HG03045 (cell line): Measurements from ENCODE around the gene PRKN.

Source experiments
- ATAC-seq: cut with Tn5 transposase; IDR thresholded peaks from one replicate; pipeline ENCODE4 v1.9.1; 2021; ENCODE audit warnings: mild to moderate bottlenecking, moderate library complexity; ENCODE audit not compliant: unreplicated experiment

The PRKN gene

DNA sequence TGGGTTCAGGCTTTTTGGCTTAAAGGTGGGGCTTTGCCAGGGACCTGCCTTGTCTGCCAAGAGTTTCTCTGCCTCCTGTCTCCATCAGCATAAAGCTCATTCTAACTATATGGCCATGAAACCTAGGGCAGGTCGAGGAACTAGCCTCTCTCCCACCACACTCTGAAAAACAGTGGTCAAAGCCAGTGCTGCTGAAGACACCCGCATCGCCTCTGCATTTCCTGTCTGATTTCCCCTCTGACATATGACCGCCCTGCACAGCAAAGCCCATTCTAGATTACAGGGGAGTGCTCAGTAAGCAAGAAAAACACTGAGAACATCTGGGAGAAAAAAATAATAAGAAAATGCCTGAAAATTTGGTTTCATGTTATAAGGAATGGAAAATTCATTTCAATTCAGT lies 573.6 kb downstream of the PRKN start:
- no peak for ATAC-seq

- no peak for ATAC-seq
Measured at GRCh38 chr6:162153120-162153519, 574.4 kb downstream of the PRKN start.

GRCh38 chr6:162151021-162151665 lies 576.4 kb downstream of the PRKN start:
- ATAC-seq = no peak

GRCh38 chr6:162150295-162150694 lies 577.3 kb downstream of the PRKN start:
- ATAC-seq = no peak

- ATAC-seq = no peak
Measured at GRCh38 chr6:162149786-162150185, 577.8 kb downstream of the PRKN start.

GRCh38 chr6:162147805-162148204 lies 579.8 kb downstream of the PRKN start:
- ATAC-seq = no peak

DNA sequence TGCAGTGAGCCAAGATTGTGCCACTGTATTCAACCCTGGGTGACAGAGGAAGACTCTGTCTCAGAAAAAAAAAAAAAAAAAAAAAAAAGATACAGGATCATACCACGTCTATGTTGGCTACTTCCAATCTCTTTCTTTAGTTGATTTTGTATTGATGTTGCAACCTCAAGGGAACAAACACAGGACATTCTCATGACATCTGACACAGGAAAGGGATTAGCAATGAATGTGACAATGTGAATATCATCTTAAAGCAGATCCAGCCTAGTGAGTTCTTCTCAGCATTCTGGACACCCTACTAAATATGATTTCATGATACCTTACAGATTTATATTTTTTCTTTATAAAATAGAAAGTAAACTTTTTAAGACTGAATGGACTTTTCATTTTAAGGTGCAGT lies 580.3 kb downstream of the PRKN start:
- ATAC-seq = no peak

GRCh38 chr6:162140251-162140852 lies 587.2 kb downstream of the PRKN start:
- no peak for ATAC-seq

GRCh38 chr6:162125659-162126058 lies 601.9 kb downstream of the PRKN start:
- ATAC-seq = no peak

- no peak for ATAC-seq
Measured at GRCh38 chr6:162124710-162125435, 602.7 kb downstream of the PRKN start.

DNA sequence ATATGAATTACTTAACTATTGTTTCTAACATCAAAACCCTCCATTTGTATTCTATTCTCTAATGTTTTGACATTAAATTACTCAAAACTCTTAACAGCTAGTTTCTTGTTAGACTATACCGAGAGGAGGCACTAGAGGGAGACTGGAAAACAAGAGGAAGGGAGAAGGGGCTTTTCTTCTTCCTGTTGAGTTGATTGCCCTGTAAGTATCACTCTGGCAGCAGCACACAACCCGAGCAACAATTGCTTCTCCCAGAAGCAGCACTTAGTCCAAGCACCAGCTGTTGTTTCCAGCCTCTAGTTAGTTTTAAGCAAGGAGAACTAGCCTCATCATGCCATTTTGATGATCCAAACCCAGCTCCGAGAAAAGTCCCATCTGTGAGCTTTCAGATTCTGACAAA lies 603.8 kb downstream of the PRKN start:
- no peak for ATAC-seq

- no peak for ATAC-seq
Measured at GRCh38 chr6:162119341-162119740, 608.2 kb downstream of the PRKN start.

- ATAC-seq = no peak
Measured at GRCh38 chr6:162118706-162119105, 608.9 kb downstream of the PRKN start.

GRCh38 chr6:162116902-162117525 lies 610.6 kb downstream of the PRKN start:
- ATAC-seq = no peak

GRCh38 chr6:162109480-162110050 lies 618.0 kb downstream of the PRKN start:
- no peak for ATAC-seq

DNA sequence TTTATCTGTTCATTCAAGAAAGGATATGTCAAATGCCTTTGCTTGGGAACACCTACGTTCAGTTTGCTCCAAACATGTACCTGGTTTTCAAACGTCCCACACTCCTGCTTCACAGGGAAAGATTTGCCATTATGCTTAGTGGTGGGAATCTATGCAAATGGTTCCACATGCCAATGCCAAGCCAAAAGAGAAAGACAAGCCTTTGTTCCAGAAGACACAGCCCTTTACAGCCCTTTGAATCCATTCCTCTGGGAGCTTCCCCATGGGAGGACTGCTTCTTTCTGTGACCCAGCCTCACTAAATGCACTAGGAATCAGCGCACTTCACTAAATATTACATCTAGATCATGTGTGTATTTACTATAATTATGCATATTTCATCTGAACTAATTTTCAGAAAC lies 619.5 kb downstream of the PRKN start:
- ATAC-seq = no peak

- no peak for ATAC-seq
Measured at GRCh38 chr6:162100096-162100495, 627.5 kb downstream of the PRKN start.

DNA sequence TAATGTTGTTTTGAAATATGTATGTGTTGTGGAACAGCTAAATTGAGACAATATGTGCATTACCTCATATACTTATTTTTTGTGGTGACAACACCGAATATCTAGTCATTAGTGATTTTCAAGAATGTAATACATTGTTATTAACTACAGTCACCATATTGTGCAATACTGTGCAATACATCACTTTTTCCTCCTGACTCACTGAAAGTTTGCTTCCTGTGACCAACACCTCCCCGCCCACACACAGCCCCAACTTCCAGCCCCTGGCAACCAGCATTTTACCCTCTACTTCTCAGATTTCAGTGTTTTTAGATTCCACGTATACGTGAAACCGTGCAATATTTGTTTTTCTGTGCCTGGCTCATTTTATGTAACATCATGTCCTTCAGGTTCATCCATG lies 627.9 kb downstream of the PRKN start:
- ATAC-seq = no peak

DNA sequence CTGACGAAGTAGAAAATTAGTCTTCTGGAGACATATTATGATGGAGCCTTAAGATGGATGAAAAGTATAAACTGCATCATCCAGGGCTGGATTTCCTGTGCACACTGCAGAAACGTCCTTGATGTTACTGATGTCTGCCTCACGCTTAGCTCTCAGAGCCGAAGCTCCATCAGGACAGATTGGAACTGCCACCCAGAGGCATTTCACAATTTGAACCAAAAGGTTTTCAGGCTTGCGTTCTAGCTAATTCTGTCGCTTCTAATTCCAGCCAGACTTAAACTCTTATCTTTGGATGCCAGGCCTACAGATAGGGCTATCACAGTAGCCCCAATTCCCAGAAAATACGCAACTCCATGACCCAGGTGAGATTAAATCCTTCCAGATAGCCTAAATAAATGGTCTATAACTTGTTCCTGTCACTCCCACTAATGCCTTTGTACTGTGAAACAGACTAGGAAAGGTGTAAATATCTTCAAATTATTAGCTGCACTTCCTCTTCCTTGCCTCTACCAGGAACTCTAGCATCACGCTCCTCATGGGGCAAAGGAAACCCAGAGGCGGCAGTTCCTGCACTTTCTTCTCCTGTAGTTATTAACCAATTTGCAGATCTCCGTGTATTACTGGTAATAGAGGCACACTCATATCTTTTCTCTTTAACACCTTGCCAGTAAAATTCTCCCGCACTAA lies 634.6 kb downstream of the PRKN start:
- no peak for ATAC-seq

- no peak for ATAC-seq
Measured at GRCh38 chr6:162090734-162091133, 636.8 kb downstream of the PRKN start.

DNA sequence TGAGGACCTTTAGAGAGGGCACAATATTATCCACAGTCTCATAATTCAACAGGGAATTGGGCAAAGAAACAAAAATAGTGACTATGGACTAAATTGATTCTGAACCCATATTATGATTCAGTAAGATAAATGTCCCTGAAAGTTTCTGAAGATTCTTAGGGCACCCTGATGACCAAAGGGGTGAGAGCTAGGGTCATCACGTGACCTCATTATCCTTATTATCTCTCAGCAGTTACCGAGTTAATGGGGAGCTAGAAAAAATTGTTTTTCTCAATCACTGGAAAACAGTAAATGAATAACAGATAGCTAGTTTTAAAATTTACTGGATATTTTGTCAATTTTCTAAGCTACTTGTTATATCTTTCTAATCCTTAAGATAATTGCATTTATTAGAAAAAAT lies 639.5 kb downstream of the PRKN start:
- no peak for ATAC-seq
